DOHH2 (cell line): Measurements from ENCODE around the gene MCCC2.
"Not testable (repeated sequence)": the region's sequence is repeated elsewhere in the genome, so short reads cannot be mapped to it uniquely, and the experiment has no call there.

Source experiments
- H3F3A ChIP-seq: fragments of 200-600 bp; sonication (generic), shearing (Covaris generic); 2 replicates; pipeline ENCODE4 v1.6.0; 2016; ENCODE audit warnings: antibody characterized with exemption, mild to moderate bottlenecking; ENCODE audit not compliant: control insufficient read depth, insufficient read depth
- H3K27ac ChIP-seq: fragments of 200-600 bp; sonication (generic); 2 replicates; pipeline ENCODE4 v1.5.1; 2014; ENCODE audit warnings: low read depth, mild to moderate bottlenecking, low read length, moderate library complexity
- H3K27me3 ChIP-seq: fragments of 200-600 bp; sonication (generic); 2 replicates; pipeline ENCODE4 v1.6.1; 2014; ENCODE audit warnings: mild to moderate bottlenecking, low read length, mixed read lengths; ENCODE audit not compliant: control insufficient read depth
- H3K36me3 ChIP-seq: fragments of 200-600 bp; sonication (generic); 2 replicates; pipeline ENCODE4 v1.6.1; 2014; ENCODE audit warnings: mild to moderate bottlenecking, low read length, moderate library complexity, mixed read lengths; ENCODE audit not compliant: control insufficient read depth
- H3K4me1 ChIP-seq: fragments of 200-600 bp; sonication (generic); 2 replicates; pipeline ENCODE4 v1.6.1; 2014; ENCODE audit warnings: mild to moderate bottlenecking, low read length, mixed read lengths; ENCODE audit not compliant: control insufficient read depth
- H3K4me2 ChIP-seq: fragments of 200-600 bp; sonication (generic); 2 replicates; pipeline ENCODE4 v1.6.0; 2014; ENCODE audit warnings: mild to moderate bottlenecking, low read length, moderate library complexity
- H3K4me3 ChIP-seq: fragments of 200-600 bp; sonication (generic); 2 replicates; pipeline ENCODE4 v1.5.1; 2014; ENCODE audit warnings: mild to moderate bottlenecking, low read length, mixed read lengths
- H3K79me2 ChIP-seq: fragments of 200-600 bp; sonication (generic); 2 replicates; pipeline ENCODE4 v1.6.1; 2014; ENCODE audit warnings: mild to moderate bottlenecking, low read length, mixed read lengths; ENCODE audit not compliant: control insufficient read depth
- H3K9me2 ChIP-seq: fragments of 200-600 bp; sonication (generic); replicated peaks from 2 replicates; pipeline ENCODE4 v1.6.1; 2014; ENCODE audit warnings: mild to moderate bottlenecking, low read length, mixed read lengths; ENCODE audit not compliant: control insufficient read depth
- H3K9me3 ChIP-seq: fragments of 200-600 bp; sonication (generic); 2 replicates; pipeline ENCODE4 v1.6.1; 2014; ENCODE audit warnings: antibody characterized with exemption, low read length, mixed read lengths; ENCODE audit not compliant: control insufficient read depth, insufficient read depth
- H4K20me1 ChIP-seq: fragments of 200-600 bp; sonication (generic); 2 replicates; pipeline ENCODE4 v1.6.0; 2014; ENCODE audit warnings: low read depth, mild to moderate bottlenecking, antibody characterized with exemption, low read length, moderate library complexity; ENCODE audit not compliant: control insufficient read depth, insufficient read depth
- EZH2phosphoT487 ChIP-seq: fragments of 200-600 bp; sonication (generic); IDR thresholded peaks from 2 replicates; pipeline ENCODE4 v1.6.1; 2017; ENCODE audit warnings: borderline replicate concordance, mild to moderate bottlenecking, antibody characterized with exemption, low read length, moderate library complexity, mixed read lengths
- TF ChIP-seq, protein P1 (sequence below): fragments of 200-600 bp; sonication (generic); IDR thresholded peaks from one replicate; pipeline ENCODE4 v1.5.1; 2014; ENCODE audit warnings: antibody characterized with exemption, mild to moderate bottlenecking, low read depth, low read length; ENCODE audit not compliant: poor library complexity, severe bottlenecking

The MCCC2 gene

DNA sequence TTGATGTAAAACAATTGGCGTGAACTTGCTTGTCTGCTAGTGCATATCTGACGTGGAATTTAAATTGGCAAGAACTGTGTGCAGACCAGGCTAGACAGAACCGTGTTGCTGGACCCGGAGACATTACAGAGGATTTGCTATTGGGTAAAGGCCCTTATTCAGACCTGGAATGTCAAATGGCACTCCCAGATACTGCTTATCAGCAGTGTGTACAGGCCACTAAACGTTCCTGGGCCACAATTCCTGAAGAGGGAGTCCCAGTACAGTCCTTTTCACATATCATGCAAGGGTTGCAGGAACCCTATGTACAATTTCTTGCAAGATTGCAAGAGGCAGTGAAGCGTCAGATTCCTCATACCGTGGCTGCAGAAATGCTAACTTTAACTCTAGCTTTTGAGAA lies 13.5 kb upstream of the MCCC2 start:
- Histone ChIP-seq H3K4me3 (no peak overlapping the region), H3K79me2 (no peaks in the 10 kb centered on the region), H3F3A (no peaks in the 10 kb centered on the region), H3K27me3 (no peaks in the 10 kb centered on the region), H3K9me3 (no peaks in the 10 kb centered on the region), H3K36me3 (no peaks in the 10 kb centered on the region), H4K20me1 (0 out of 2 replicates have a peak, but pooled peaks cover 1% of the 10 kb centered on the region), H3K27ac (no peak overlapping the region), H3K4me2 (no peak overlapping the region), H3K4me1 (peaks cover 8% of the 10 kb centered on the region), H3K9me2 (no peaks in the 10 kb centered on the region)
- TF ChIP-seq EZH2phosphoT487, result no peak
- TF ChIP-seq, protein P1, sequence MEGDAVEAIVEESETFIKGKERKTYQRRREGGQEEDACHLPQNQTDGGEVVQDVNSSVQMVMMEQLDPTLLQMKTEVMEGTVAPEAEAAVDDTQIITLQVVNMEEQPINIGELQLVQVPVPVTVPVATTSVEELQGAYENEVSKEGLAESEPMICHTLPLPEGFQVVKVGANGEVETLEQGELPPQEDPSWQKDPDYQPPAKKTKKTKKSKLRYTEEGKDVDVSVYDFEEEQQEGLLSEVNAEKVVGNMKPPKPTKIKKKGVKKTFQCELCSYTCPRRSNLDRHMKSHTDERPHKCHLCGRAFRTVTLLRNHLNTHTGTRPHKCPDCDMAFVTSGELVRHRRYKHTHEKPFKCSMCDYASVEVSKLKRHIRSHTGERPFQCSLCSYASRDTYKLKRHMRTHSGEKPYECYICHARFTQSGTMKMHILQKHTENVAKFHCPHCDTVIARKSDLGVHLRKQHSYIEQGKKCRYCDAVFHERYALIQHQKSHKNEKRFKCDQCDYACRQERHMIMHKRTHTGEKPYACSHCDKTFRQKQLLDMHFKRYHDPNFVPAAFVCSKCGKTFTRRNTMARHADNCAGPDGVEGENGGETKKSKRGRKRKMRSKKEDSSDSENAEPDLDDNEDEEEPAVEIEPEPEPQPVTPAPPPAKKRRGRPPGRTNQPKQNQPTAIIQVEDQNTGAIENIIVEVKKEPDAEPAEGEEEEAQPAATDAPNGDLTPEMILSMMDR, result no peak

DNA sequence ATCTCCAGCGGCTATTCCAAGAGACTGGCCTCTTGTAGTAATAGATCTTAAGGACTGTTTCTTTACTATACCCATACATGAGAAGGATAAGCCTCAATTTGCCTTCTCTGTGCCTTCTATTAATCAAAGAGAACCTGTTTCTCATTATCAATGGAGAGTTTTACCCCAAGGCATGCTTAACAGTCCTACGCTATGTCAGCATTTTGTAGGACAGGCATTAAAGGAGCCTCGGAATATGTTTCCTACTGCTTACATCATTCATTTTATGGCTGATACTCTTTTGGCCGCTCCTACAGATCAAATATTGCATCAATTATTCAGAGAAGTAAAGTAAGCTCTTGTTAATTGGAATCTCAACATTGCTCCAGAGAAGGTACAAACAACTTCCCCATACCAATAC lies 11.6 kb upstream of the MCCC2 start:
- not testable (repeated sequence) for H3K27ac ChIP-seq, H3K9me3 ChIP-seq, H3F3A ChIP-seq, H3K27me3 ChIP-seq, H4K20me1 ChIP-seq, H3K4me2 ChIP-seq, H3K79me2 ChIP-seq, H3K9me2 ChIP-seq, H3K36me3 ChIP-seq, H3K4me3 ChIP-seq, H3K4me1 ChIP-seq

DNA sequence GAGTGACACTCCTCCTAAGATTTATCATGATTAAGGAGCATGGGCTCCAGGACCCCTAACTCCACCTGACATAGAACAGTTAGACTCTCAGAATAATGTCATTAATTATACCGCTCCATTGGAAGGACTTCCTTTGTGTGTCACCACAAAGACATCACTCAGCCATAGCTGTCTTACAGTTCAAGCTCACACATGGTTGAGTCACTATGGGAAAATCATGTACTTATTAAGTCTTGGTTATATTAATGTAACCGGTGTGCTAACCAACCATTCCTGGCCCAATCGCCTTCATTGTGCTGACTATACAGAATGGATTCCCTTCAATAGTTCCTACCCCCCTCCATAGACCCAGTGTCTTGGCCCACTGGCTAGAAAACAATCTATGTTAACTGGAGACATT lies 10.9 kb upstream of the MCCC2 start:
- Histone ChIP-seq H3K27ac (no peak overlapping the region), H3K4me3 (no peak overlapping the region), H3K27me3 (no peaks in the 10 kb centered on the region), H3K36me3 (no peaks in the 10 kb centered on the region), H3K4me2 (no peak overlapping the region), H3K4me1 (peaks cover 8% of the 10 kb centered on the region), H4K20me1 (no peaks in the 10 kb centered on the region), H3K9me3 (no peaks in the 10 kb centered on the region), H3K79me2 (no peaks in the 10 kb centered on the region), H3K9me2 (no peaks in the 10 kb centered on the region), H3F3A (no peaks in the 10 kb centered on the region)
- TF ChIP-seq, protein P1, result no peak
- no peak for TF ChIP-seq EZH2phosphoT487

DNA sequence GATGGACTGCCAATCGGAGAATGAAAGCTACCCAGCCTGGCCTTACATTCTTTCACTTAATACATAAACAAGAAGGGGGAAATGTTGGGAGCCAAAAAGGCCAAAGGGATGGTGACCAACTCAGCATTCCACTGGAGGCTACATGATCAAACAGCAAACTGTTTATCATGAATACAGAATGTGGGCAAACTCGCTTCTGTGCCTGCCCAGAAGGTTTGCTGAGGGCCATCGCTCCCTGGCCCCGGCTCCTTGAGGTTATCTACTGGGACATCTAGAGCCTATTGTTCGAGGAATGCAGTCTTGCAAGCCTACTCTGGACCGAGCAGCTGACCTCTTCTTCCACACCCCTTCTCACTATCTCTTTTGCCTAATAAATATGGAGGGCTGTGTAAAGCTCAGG lies 9.3 kb upstream of the MCCC2 start:
- H3K4me2 ChIP-seq, H4K20me1 ChIP-seq, H3F3A ChIP-seq, H3K79me2 ChIP-seq, H3K4me1 ChIP-seq, H3K9me2 ChIP-seq, H3K9me3 ChIP-seq, H3K27ac ChIP-seq, H3K27me3 ChIP-seq, H3K4me3 ChIP-seq, H3K36me3 ChIP-seq: not testable (repeated sequence)
